ENCODE measurements around the gene YAF2. TPM values are rescaled to one million over a fixed set of nuclear protein-coding genes. Genes with fewer than 3 reads are reported as not detected.

The YAF2 gene
- total RNA-seq, 1 donor from 2014 or later = 52.5 TPM

DNA sequence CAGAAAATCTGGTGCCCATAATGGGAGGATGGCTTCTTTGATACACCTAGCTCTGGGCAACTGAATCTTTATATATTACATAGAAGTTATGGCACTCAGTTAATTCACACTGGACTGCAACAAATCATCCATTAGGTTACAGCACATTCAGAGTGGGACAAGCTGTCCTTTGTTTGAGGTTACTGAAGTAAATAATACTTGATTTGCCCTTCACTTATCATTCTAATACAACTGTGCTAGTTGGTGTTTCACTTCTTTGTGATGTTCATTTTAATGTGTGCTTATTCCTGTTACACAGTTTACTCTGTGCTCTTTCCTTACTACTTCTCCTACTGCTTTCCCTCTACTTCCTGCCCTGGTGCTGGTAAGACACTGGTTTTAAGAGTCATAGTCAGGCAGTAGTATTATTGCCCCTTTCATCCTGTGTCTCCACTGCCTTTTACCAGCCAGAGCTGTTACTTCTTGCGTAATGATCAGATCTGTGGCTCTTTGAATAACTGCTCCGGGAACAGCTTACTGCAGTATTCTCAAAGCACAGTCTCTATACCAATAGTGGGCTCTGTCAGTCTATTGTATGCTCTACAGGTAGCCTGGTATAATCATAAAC, 57.0 kb downstream of the YAF2 start:
- peaks cover 6% of the 10 kb centered on the region for H3K9me3 Mint-ChIP-seq (ENCODE audit: unreplicated experiment)
- DNase-seq = no peak
- H3K4me1 Mint-ChIP-seq (ENCODE audit: low read depth, unreplicated experiment) = no peaks in the 10 kb centered on the region
- peaks cover 2% of the 10 kb centered on the region for H3K27me3 Mint-ChIP-seq (ENCODE audit: unreplicated experiment)
- H3K27ac Mint-ChIP-seq (ENCODE audit: unreplicated experiment) = no peak overlapping the region
- peaks cover 17% of the 10 kb centered on the region for H3K36me3 Mint-ChIP-seq (ENCODE audit: unreplicated experiment)
- H3K4me3 Mint-ChIP-seq (ENCODE audit: unreplicated experiment) = no peak overlapping the region
- TF ChIP-seq, protein P1, sequence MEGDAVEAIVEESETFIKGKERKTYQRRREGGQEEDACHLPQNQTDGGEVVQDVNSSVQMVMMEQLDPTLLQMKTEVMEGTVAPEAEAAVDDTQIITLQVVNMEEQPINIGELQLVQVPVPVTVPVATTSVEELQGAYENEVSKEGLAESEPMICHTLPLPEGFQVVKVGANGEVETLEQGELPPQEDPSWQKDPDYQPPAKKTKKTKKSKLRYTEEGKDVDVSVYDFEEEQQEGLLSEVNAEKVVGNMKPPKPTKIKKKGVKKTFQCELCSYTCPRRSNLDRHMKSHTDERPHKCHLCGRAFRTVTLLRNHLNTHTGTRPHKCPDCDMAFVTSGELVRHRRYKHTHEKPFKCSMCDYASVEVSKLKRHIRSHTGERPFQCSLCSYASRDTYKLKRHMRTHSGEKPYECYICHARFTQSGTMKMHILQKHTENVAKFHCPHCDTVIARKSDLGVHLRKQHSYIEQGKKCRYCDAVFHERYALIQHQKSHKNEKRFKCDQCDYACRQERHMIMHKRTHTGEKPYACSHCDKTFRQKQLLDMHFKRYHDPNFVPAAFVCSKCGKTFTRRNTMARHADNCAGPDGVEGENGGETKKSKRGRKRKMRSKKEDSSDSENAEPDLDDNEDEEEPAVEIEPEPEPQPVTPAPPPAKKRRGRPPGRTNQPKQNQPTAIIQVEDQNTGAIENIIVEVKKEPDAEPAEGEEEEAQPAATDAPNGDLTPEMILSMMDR (IDR thresholded peaks at IDR 0.05; ENCODE audit: partially characterized antibody, unreplicated experiment) = no peak

DNA sequence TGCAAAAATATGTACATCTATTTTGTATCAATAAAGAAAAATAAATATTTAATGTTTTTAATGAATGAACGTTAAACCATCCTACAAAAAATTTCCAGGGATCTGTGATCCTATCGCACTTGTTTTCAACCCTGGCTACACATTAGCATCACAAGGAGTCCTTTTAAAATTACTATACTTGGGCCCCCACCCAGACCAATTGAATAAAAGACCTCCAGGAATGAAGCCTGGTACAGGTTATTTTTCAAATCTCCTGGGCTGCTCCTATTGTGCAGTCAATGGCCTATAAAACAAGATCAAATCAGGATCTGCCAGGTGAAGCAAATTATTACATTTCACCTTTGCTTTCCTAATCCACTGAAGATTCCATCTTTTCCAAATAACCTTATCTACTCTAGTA, 59.9 kb downstream of the YAF2 start:
- H3K4me3 Mint-ChIP-seq (ENCODE audit: unreplicated experiment) = no peak overlapping the region
- no peak for DNase-seq
- H3K36me3 Mint-ChIP-seq (ENCODE audit: unreplicated experiment) = peaks cover 28% of the 10 kb centered on the region
- peaks cover 6% of the 10 kb centered on the region for H3K27me3 Mint-ChIP-seq (ENCODE audit: unreplicated experiment)
- H3K9me3 Mint-ChIP-seq (ENCODE audit: unreplicated experiment) = peaks cover 10% of the 10 kb centered on the region
- TF ChIP-seq, protein P1 (IDR thresholded peaks at IDR 0.05; ENCODE audit: partially characterized antibody, unreplicated experiment) = no peak
- no peak overlapping the region for H3K27ac Mint-ChIP-seq (ENCODE audit: unreplicated experiment)
- H3K4me1 Mint-ChIP-seq (ENCODE audit: low read depth, unreplicated experiment) = no peaks in the 10 kb centered on the region

DNA sequence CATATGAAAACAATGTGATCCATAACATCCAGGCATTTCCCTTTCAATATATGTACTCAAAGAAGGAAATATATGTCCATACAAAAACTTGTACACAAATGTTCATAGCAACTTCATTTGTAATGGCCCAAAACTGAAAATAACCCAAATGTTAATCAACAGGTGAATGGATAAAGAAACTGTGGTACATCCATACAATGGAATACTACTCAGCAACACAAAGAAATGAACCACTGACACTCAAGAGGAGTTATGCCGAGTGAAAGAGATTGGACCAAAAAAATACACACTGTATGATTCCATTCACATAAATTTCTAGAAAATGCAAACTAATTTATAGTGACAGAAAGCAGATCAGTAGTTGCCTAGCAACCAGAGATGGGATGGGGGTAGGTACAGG, 63.1 kb downstream of the YAF2 start:
- peaks cover 2% of the 10 kb centered on the region for H3K4me1 Mint-ChIP-seq (ENCODE audit: low read depth, unreplicated experiment)
- peaks cover 6% of the 10 kb centered on the region for H3K27me3 Mint-ChIP-seq (ENCODE audit: unreplicated experiment)
- no peak overlapping the region for H3K4me3 Mint-ChIP-seq (ENCODE audit: unreplicated experiment)
- DNase-seq = no peak
- TF ChIP-seq, protein P1 (IDR thresholded peaks at IDR 0.05; ENCODE audit: partially characterized antibody, unreplicated experiment) = no peak
- H3K27ac Mint-ChIP-seq (ENCODE audit: unreplicated experiment) = no peak overlapping the region
- H3K36me3 Mint-ChIP-seq (ENCODE audit: unreplicated experiment) = peaks cover 28% of the 10 kb centered on the region
- peaks cover 14% of the 10 kb centered on the region for H3K9me3 Mint-ChIP-seq (ENCODE audit: unreplicated experiment)

DNA sequence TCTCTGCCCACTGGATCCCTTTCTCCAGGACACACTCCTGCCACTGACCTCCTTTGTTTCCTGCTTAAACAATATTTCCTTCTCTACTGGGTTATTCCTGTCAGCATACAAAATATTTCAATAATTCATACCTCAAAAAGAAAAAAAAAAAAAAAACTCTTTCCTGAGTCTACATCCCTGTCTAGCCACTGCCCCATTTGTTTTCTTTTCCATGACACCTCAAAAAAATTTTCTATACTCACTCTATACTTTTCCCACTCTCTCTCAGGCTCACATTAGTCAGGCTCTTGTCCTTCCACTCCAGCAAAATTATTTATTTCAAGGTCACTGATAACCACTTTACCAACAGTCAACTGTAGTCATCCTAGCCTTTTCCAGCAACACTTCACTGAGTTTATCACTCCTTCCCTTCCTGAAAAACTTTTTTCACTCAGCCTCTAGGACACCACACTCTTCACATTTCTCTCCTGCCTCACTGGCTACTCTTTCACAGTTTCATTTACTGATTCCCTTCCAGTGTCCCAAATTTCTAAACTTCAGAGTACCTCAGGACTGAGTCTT, 64.0 kb downstream of the YAF2 start:
- DNase-seq = no peak
- TF ChIP-seq, protein P1 (IDR thresholded peaks at IDR 0.05; ENCODE audit: partially characterized antibody, unreplicated experiment) = no peak
- Mint-ChIP-seq H3K36me3 (ENCODE audit: unreplicated experiment) (peaks cover 28% of the 10 kb centered on the region), H3K27ac (ENCODE audit: unreplicated experiment) (no peak overlapping the region), H3K27me3 (ENCODE audit: unreplicated experiment) (peaks cover 6% of the 10 kb centered on the region), H3K9me3 (ENCODE audit: unreplicated experiment) (peaks cover 14% of the 10 kb centered on the region), H3K4me1 (ENCODE audit: low read depth, unreplicated experiment) (peaks cover 2% of the 10 kb centered on the region), H3K4me3 (ENCODE audit: unreplicated experiment) (no peak overlapping the region)

DNA sequence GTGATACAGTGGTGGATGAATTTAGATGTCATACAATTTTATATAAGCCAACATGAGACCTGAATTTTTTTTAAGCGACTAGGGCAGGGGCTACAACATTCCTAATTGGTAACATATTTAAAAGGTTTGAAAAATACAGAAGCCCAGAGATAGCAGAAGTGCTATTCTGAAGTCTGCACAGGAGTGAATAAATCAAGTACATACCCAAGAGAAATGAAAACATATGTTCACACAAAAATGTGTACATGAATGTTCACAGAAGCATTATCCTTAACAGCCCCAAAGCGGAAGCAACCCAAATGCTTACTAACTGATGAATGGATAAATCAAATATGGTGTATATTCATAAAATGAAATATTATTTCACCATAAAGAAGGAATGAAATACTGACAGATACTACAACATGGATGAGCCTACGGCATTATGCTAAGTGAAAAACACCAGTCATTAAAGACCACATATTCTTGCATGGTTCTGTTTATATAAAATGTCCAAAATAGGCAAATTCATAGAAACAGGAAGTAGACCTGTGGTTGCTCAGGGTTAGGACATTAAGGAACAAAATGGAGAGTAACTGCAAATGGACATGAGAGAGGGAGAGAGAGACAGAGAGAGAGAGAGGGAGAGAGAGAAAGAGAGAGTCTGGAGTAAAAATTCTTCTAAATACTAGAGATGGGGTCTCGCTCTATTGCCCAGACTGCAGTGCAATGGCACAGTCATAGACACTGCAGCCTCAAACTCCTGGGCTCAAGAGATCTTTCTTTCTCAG, 65.4 kb downstream of the YAF2 start:
- Mint-ChIP-seq H3K9me3 (ENCODE audit: unreplicated experiment) (peaks cover 14% of the 10 kb centered on the region), H3K36me3 (ENCODE audit: unreplicated experiment) (peaks cover 26% of the 10 kb centered on the region), H3K27me3 (ENCODE audit: unreplicated experiment) (peaks cover 6% of the 10 kb centered on the region), H3K4me3 (ENCODE audit: unreplicated experiment) (no peak overlapping the region), H3K4me1 (ENCODE audit: low read depth, unreplicated experiment) (peaks cover 2% of the 10 kb centered on the region), H3K27ac (ENCODE audit: unreplicated experiment) (no peak overlapping the region)
- TF ChIP-seq, protein P1 (IDR thresholded peaks at IDR 0.05; ENCODE audit: partially characterized antibody, unreplicated experiment) = no peak
- DNase-seq = no peak

All from glutamatergic neuron (in vitro differentiated cells).